IMR-90 (cell line): ENCODE data around the gene FAR2. TPM values are rescaled to one million over a fixed set of nuclear protein-coding genes. Genes with fewer than 3 reads are reported as not detected.
A peak's percentile ranks its signal among the peaks of the same experiment; 100 is the strongest.

ENCODE experiments used
- ATAC-seq: fragments of 200-7000 bp; cut with Tn5 transposase; 2 replicates; pipeline ENCODE4 v1.9.1; 2020; ENCODE audit warnings: low read depth, mild to moderate bottlenecking, moderate library complexity
- BruUV-seq: library from RNA; stranded (reverse); fragments of 400-500 nt; replicated peaks from 2 replicates; lab custom pipeline; 2021; lab: Mats Ljungman, UMichigan
- CTCF ChIA-PET: fragments of 300-600 bp; formaldehyde crosslinking; extraction: SDS; loops from one replicate; lab custom pipeline; 2021; ENCODE audit warnings: antibody characterized with exemption; lab: Yijun Ruan, JAX
- POLR2A ChIA-PET: fragments of 300-600 bp; sonication (Branson Sonifier 250); formaldehyde crosslinking; loops from one replicate; lab custom pipeline; 2022; ENCODE audit warnings: antibody characterized with exemption; ENCODE audit not compliant: unreplicated experiment; lab: Charles Lee
- DNase-seq: peaks from one replicate; pipeline ENCODE4 v3.0.0; 2013
- H2AFZ ChIP-seq: replicated peaks from 2 replicates; pipeline ENCODE3; 2013; ENCODE audit warnings: low read length, mild to moderate bottlenecking; ENCODE audit not compliant: poor library complexity
- H2AK5ac ChIP-seq: 2 replicates; pipeline ENCODE4 v1.6.1; 2013; ENCODE audit warnings: low read depth, low read length, inconsistent platforms
- H2AK9ac ChIP-seq: replicated peaks from 2 replicates; pipeline ENCODE3; 2013; ENCODE audit warnings: mild to moderate bottlenecking, low read depth, low read length, moderate library complexity; ENCODE audit not compliant: poor library complexity
- H2BK120ac ChIP-seq: 2 replicates; pipeline ENCODE4 v1.6.1; 2013; ENCODE audit warnings: low read depth, low read length, inconsistent platforms
- H2BK15ac ChIP-seq: 3 replicates; pipeline ENCODE4 v1.6.1; 2013; ENCODE audit warnings: low read depth, low read length, inconsistent platforms
- H2BK20ac ChIP-seq: 2 replicates; pipeline ENCODE4 v1.6.1; 2013; ENCODE audit warnings: low read depth, mild to moderate bottlenecking, inconsistent platforms, low read length, moderate library complexity
- H2BK5ac ChIP-seq: 2 replicates; pipeline ENCODE4 v1.6.1; 2013; ENCODE audit warnings: mild to moderate bottlenecking, low read depth, low read length, inconsistent platforms; ENCODE audit not compliant: poor library complexity, severe bottlenecking
- H3K14ac ChIP-seq: replicated peaks from 2 replicates; pipeline ENCODE4 v1.6.1; 2013; ENCODE audit warnings: low read depth, low read length, inconsistent platforms
- H3K18ac ChIP-seq: 2 replicates; pipeline ENCODE4 v1.6.1; 2013; ENCODE audit warnings: low read depth, low read length, control low read depth
- H3K23ac ChIP-seq: 2 replicates; pipeline ENCODE4 v1.6.1; 2013; ENCODE audit warnings: low read depth, low read length, inconsistent platforms
- H3K27ac ChIP-seq: 2 replicates; pipeline ENCODE4 v1.5.1; 2013; ENCODE audit warnings: mild to moderate bottlenecking, control low read depth, low read length; ENCODE audit not compliant: insufficient read depth
- H3K27me3 ChIP-seq: 2 replicates; pipeline ENCODE4 v1.6.1; 2013; ENCODE audit warnings: low read length; ENCODE audit not compliant: control insufficient read depth, insufficient read depth
- H3K36me3 ChIP-seq: 2 replicates; pipeline ENCODE4 v1.6.1; 2013; ENCODE audit warnings: low read length, mixed read lengths; ENCODE audit not compliant: control insufficient read depth, insufficient read depth
- H3K4ac ChIP-seq: 2 replicates; pipeline ENCODE4 v1.6.1; 2013; ENCODE audit warnings: low read depth, low read length, inconsistent platforms
- H3K4me1 ChIP-seq: 2 replicates; pipeline ENCODE4 v1.6.1; 2013; ENCODE audit warnings: low read length, mixed read lengths; ENCODE audit not compliant: control insufficient read depth, insufficient read depth
- H3K4me2 ChIP-seq: 2 replicates; pipeline ENCODE4 v1.6.1; 2013; ENCODE audit warnings: low read depth, mild to moderate bottlenecking, control low read depth, low read length, moderate library complexity
- H3K4me3 ChIP-seq: 2 replicates; pipeline ENCODE4 v1.5.1; 2013; ENCODE audit warnings: low read depth, mild to moderate bottlenecking, control low read depth, low read length, moderate library complexity; ENCODE audit not compliant: insufficient read depth
- H3K56ac ChIP-seq: 2 replicates; pipeline ENCODE4 v1.6.1; 2013; ENCODE audit warnings: low read length, inconsistent platforms; ENCODE audit not compliant: insufficient read depth; ENCODE audit errors: extremely low read depth
- H3K79me1 ChIP-seq, 2 experiments: 2 replicates each; pipeline ENCODE4 v1.6.1; 2013; ENCODE audit warnings: low read length in 2 of 2, inconsistent platforms in 1 of 2, low read depth in 1 of 2
- H3K9ac ChIP-seq: 2 replicates; pipeline ENCODE4 v1.6.1; 2013; ENCODE audit warnings: low read depth, low read length, control low read depth
- H3K9me1 ChIP-seq: 2 replicates; pipeline ENCODE4 v1.6.1; 2013; ENCODE audit warnings: low read length, inconsistent platforms; ENCODE audit not compliant: insufficient read depth
- H3K9me3 ChIP-seq: 2 replicates; pipeline ENCODE4 v1.6.1; 2013; ENCODE audit warnings: low read length; ENCODE audit not compliant: control insufficient read depth, insufficient read depth
- H4K20me1 ChIP-seq: 2 replicates; pipeline ENCODE4 v1.6.1; 2013; ENCODE audit warnings: low read length, inconsistent platforms; ENCODE audit not compliant: insufficient read depth
- H4K5ac ChIP-seq: 2 replicates; pipeline ENCODE4 v1.6.1; 2013; ENCODE audit warnings: mild to moderate bottlenecking, low read depth, low read length, control low read depth
- H4K8ac ChIP-seq, 2 experiments: 2 replicates each; pipeline ENCODE4 v1.6.1; 2013; ENCODE audit warnings: low read depth in 2 of 2, low read length in 2 of 2, control low read depth in 1 of 2, inconsistent platforms in 1 of 2
- H4K91ac ChIP-seq: 2 replicates; pipeline ENCODE4 v1.6.1; 2013; ENCODE audit warnings: low read depth, low read length, inconsistent platforms; ENCODE audit not compliant: insufficient read depth
- BHLHE40 ChIP-seq: fragments of 150-350 bp; IDR thresholded peaks from 2 replicates; pipeline ENCODE4 v1.6.1; 2016; ENCODE audit warnings: mild to moderate bottlenecking, low read depth, low read length
- CEBPB ChIP-seq: IDR thresholded peaks from 2 replicates; pipeline ENCODE4 v1.6.1; 2012; ENCODE audit warnings: low read depth, low read length, improper control_type of control experiment
- CHD1 ChIP-seq: IDR thresholded peaks from 2 replicates; pipeline ENCODE4 v1.6.1; 2012; ENCODE audit warnings: low read depth, low read length, improper control_type of control experiment
- FOS ChIP-seq: fragments of 150-350 bp; IDR thresholded peaks from 2 replicates; pipeline ENCODE4 v1.6.1; 2016; ENCODE audit warnings: low read depth, low read length
- MAFK ChIP-seq: IDR thresholded peaks from 2 replicates; pipeline ENCODE4 v1.6.1; 2012; ENCODE audit warnings: low read depth, low read length, improper control_type of control experiment
- MAZ ChIP-seq: IDR thresholded peaks from 2 replicates; pipeline ENCODE4 v1.6.1; 2012; ENCODE audit warnings: low read depth, mild to moderate bottlenecking, low read length, improper control_type of control experiment, moderate library complexity, borderline replicate concordance
- MXI1 ChIP-seq: IDR thresholded peaks from 2 replicates; pipeline ENCODE4 v1.6.1; 2012; ENCODE audit warnings: low read depth, mild to moderate bottlenecking, low read length, moderate library complexity, borderline replicate concordance
- NFE2L2 ChIP-seq: fragments of 150-350 bp; IDR thresholded peaks from 2 replicates; pipeline ENCODE4 v1.6.1; 2016; ENCODE audit warnings: low read depth, mild to moderate bottlenecking, low read length
- POLR2A ChIP-seq: IDR thresholded peaks from 2 replicates; pipeline ENCODE4 v1.6.1; 2012; ENCODE audit warnings: mild to moderate bottlenecking, low read depth, low read length
- RAD21 ChIP-seq: IDR thresholded peaks from 2 replicates; pipeline ENCODE4 v1.6.1; 2012; ENCODE audit warnings: low read length, improper control_type of control experiment
- RCOR1 ChIP-seq: IDR thresholded peaks from 2 replicates; pipeline ENCODE4 v1.6.1; 2012; ENCODE audit warnings: mild to moderate bottlenecking, low read length, improper control_type of control experiment; ENCODE audit not compliant: insufficient replicate concordance
- RFX5 ChIP-seq: IDR thresholded peaks from 2 replicates; pipeline ENCODE4 v1.8.0; 2012; ENCODE audit warnings: low read depth, mild to moderate bottlenecking, low read length, moderate library complexity
- SMC3 ChIP-seq: fragments of 150-350 bp; IDR thresholded peaks from 2 replicates; pipeline ENCODE4 v1.6.1; 2016; ENCODE audit warnings: low read depth, mild to moderate bottlenecking, antibody characterized with exemption, low read length, moderate library complexity
- WGBS, 2 experiments: methylation state at CpG; one replicate each; pipeline versions ENCODE4 v1.1.5 to v1.1.7; 2013; ENCODE audit warnings: missing lambda C conversion rate in 2 of 2; ENCODE audit not compliant: insufficient read length in 1 of 2; ENCODE audit errors: extremely low coverage in 2 of 2; 5-methylcytosine and 5-hydroxymethylcytosine counted together
- dilution Hi-C: fragments of 300-500 bp; cut with HindIII; formaldehyde crosslinking; loops from one replicate; pipeline ENCODE4 v1.14.3; 2018; ENCODE audit warnings: low sequenced_read_pairs; ENCODE audit not compliant: unreplicated experiment
- in situ Hi-C: fragments of 300-500 bp; cut with MboI; formaldehyde crosslinking; loops from 3 replicates; pipeline ENCODE4 v1.14.3; 2019; ENCODE audit warnings: low sequenced_read_pairs, inconsistent platforms, mixed read lengths
- intact Hi-C: fragments of 100-400 bp; cut with micrococcal nuclease; formaldehyde crosslinking; loops from 2 replicates; pipeline ENCODE4 v1.10.0; 2022
- polyA plus RNA-seq, 3 experiments: library from polyadenylated mRNA; depleted of rRNA; stranded (reverse); fragments of >200 nt; gene quantifications; 2 replicates each; pipeline ENCODE4 v1.2.3, GENCODE V29; 2012; ENCODE audit warnings: low replicate concordance in 1 of 3
- total RNA-seq: library from RNA; depleted of rRNA; stranded (reverse); fragments of >200 nt; gene quantifications from 2 replicates; pipeline ENCODE4 v1.2.3, GENCODE V29; 2012
- TF ChIP-seq, protein P1 (sequence below): fragments of 150-350 bp; IDR thresholded peaks from 2 replicates; pipeline ENCODE4 v1.6.1; 2017; ENCODE audit warnings: mild to moderate bottlenecking, antibody characterized with exemption, low read length, low read depth
- TF ChIP-seq, protein P2 (sequence below): fragments of 150-350 bp; IDR thresholded peaks from 2 replicates; pipeline ENCODE4 v1.6.1; 2016; ENCODE audit warnings: low read depth, mild to moderate bottlenecking, low read length, moderate library complexity, borderline replicate concordance
- TF ChIP-seq, protein P3 (sequence below): conservative IDR thresholded peaks from 2 replicates; pipeline ENCODE4 v1.5.1; 2012; ENCODE audit warnings: mild to moderate bottlenecking, low read depth, low read length, improper control_type of control experiment

FAR2 gene
- total and polyA plus RNA-seq, 2 of the 4 experiments (the other 2 are of a cell fraction) = 1.1 to 2.0 TPM

DNA sequence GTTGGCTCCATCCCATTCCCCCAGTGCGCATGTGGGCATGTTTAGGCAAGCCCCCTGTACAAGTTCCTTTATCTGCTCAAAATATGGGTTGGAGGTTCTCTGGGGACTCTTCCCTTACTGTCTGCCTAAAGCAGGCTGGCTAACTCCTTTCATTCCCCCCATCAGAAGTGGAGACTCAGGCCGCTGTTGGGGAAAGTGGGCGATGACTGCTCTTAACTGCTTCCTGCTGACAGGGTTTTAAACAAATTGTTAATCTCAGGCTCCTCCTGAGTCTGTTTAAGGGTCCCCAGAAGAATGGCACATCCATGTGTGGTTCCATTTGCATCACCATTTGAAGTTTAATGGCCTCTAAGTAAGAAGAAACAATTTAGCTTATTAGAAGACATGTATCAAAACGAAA lies 15.4 kb upstream of the FAR2 start:
- H3K4me3 ChIP-seq = no peak overlapping the region
- no peak overlapping the region for H3K9ac ChIP-seq
- peak overlapping the region; percentile 81 for H2AK9ac ChIP-seq
- H2BK120ac ChIP-seq = peak overlapping the region; percentile 92
- ChIA-PET CTCF (interaction anchor here (0.6 kb wide), 1 partner anchor 110 kb away, joined by 8 read pairs; no protein-coding TSS in a partner anchor), POLR2A (no interaction called here)
- H3K9me3 ChIP-seq = no peaks in the 10 kb centered on the region
- peak overlapping the region; percentile 59; the same call in 1 of the 2 replicates for H3K23ac ChIP-seq
- H3K27ac ChIP-seq = no peak overlapping the region
- intact Hi-C loops (no loop called here), in situ Hi-C loops (no loop called here), dilution Hi-C loops (no loop called here)
- no TSS peak for BruUV-seq
- peak overlapping the region; percentile 43; the same call in 1 of the 2 replicates for H4K91ac ChIP-seq
- WGBS, 2 experiments = no CpG with 5 or more reads among the region's 4 CpGs
- no peak overlapping the region for H3K4me2 ChIP-seq
- peaks cover 5% of the 10 kb centered on the region for H3K4me1 ChIP-seq
- no peak overlapping the region for H3K56ac ChIP-seq
- TF ChIP-seq POLR2A (no peak), RFX5 (no peak), RAD21 (no peak), RCOR1 (no peak), MAFK (no peak), BHLHE40 (no peak), FOS (no peak), CHD1 (no peak), CEBPB (no peak), SMC3 (no peak), NFE2L2 (no peak), MAZ (no peak), MXI1 (no peak)
- TF ChIP-seq, protein P1, sequence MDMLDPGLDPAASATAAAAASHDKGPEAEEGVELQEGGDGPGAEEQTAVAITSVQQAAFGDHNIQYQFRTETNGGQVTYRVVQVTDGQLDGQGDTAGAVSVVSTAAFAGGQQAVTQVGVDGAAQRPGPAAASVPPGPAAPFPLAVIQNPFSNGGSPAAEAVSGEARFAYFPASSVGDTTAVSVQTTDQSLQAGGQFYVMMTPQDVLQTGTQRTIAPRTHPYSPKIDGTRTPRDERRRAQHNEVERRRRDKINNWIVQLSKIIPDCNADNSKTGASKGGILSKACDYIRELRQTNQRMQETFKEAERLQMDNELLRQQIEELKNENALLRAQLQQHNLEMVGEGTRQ = no peak
- TF ChIP-seq, protein P2, sequence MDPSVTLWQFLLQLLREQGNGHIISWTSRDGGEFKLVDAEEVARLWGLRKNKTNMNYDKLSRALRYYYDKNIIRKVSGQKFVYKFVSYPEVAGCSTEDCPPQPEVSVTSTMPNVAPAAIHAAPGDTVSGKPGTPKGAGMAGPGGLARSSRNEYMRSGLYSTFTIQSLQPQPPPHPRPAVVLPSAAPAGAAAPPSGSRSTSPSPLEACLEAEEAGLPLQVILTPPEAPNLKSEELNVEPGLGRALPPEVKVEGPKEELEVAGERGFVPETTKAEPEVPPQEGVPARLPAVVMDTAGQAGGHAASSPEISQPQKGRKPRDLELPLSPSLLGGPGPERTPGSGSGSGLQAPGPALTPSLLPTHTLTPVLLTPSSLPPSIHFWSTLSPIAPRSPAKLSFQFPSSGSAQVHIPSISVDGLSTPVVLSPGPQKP = no peak
- TF ChIP-seq, protein P3, sequence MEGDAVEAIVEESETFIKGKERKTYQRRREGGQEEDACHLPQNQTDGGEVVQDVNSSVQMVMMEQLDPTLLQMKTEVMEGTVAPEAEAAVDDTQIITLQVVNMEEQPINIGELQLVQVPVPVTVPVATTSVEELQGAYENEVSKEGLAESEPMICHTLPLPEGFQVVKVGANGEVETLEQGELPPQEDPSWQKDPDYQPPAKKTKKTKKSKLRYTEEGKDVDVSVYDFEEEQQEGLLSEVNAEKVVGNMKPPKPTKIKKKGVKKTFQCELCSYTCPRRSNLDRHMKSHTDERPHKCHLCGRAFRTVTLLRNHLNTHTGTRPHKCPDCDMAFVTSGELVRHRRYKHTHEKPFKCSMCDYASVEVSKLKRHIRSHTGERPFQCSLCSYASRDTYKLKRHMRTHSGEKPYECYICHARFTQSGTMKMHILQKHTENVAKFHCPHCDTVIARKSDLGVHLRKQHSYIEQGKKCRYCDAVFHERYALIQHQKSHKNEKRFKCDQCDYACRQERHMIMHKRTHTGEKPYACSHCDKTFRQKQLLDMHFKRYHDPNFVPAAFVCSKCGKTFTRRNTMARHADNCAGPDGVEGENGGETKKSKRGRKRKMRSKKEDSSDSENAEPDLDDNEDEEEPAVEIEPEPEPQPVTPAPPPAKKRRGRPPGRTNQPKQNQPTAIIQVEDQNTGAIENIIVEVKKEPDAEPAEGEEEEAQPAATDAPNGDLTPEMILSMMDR = no peak
- peak overlapping the region; percentile 25; the same call in 1 of the 2 replicates for H4K5ac ChIP-seq
- H4K20me1 ChIP-seq = no peaks in the 10 kb centered on the region
- peak overlapping the region; percentile 91 for H3K14ac ChIP-seq
- peak overlapping the region; percentile 42; the same call in 1 of the 3 replicates for H2BK15ac ChIP-seq
- H2AK5ac ChIP-seq = peak overlapping the region; percentile 29; the same call in 1 of the 2 replicates
- H3K79me1 ChIP-seq = no peaks in the 10 kb centered on the region
- H3K27me3 ChIP-seq = no peaks in the 10 kb centered on the region; the same call in none of the 2 replicates
- H2BK5ac ChIP-seq = peak overlapping the region; percentile 18
- no peaks in the 10 kb centered on the region for H3K9me1 ChIP-seq
- peak overlapping the region; percentile 48 for H2AFZ ChIP-seq
- ATAC-seq (no peak), DNase-seq (no peak)
- peak overlapping the region; percentile 83 for H3K4ac ChIP-seq
- peak overlapping the region; percentile 47 for H3K18ac ChIP-seq
- H3K36me3 ChIP-seq = no peaks in the 10 kb centered on the region
- H4K8ac ChIP-seq = peak overlapping the region in 1 of 2 experiments; percentile 60; a peak in 2 of 4 replicates
- H2BK20ac ChIP-seq = peak overlapping the region; percentile 80
